Neuronal stem cell (in vitro differentiated cells): ENCODE data around the gene GTF3C1.

Experiments used
- DNase-seq: peaks from one replicate; pipeline ENCODE4 v3.0.0-alpha.2; 2013; ENCODE audit warnings: low spot score
- H2AFZ ChIP-seq: one replicate; pipeline ENCODE4 v1.6.1; 2013; ENCODE audit warnings: mild to moderate bottlenecking, low read length, inconsistent platforms
- H2AK5ac ChIP-seq: 2 replicates; pipeline ENCODE4 v1.6.1; 2013; ENCODE audit warnings: low read depth, mild to moderate bottlenecking, inconsistent platforms, low read length, moderate library complexity, mixed read lengths
- H2BK120ac ChIP-seq: 2 replicates; pipeline ENCODE4 v1.6.1; 2013; ENCODE audit warnings: low read depth, mild to moderate bottlenecking, inconsistent platforms, low read length, moderate library complexity, mixed read lengths
- H2BK12ac ChIP-seq: one replicate; pipeline ENCODE4 v1.6.1; 2013; ENCODE audit warnings: low read length, inconsistent platforms
- H2BK15ac ChIP-seq: 2 replicates; pipeline ENCODE4 v1.6.1; 2013; ENCODE audit warnings: mild to moderate bottlenecking, low read length, inconsistent platforms, mixed read lengths
- H2BK5ac ChIP-seq: one replicate; pipeline ENCODE4 v1.6.1; 2013; ENCODE audit warnings: inconsistent platforms, mild to moderate bottlenecking, low read length, moderate library complexity
- H3K14ac ChIP-seq: one replicate; pipeline ENCODE4 v1.6.1; 2013; ENCODE audit warnings: low read length, inconsistent platforms
- H3K18ac ChIP-seq: 2 replicates; pipeline ENCODE4 v1.6.1; 2013; ENCODE audit warnings: low read length, inconsistent platforms
- H3K23ac ChIP-seq: 2 replicates; pipeline ENCODE4 v1.6.1; 2013; ENCODE audit warnings: low read depth, mild to moderate bottlenecking, mixed read lengths, low read length, inconsistent platforms; ENCODE audit not compliant: poor library complexity
- H3K27ac ChIP-seq: replicated peaks from 3 replicates; pipeline ENCODE4 v1.5.1; 2013; ENCODE audit warnings: low read length, inconsistent platforms
- H3K27me3 ChIP-seq, 3 experiments: 2 replicates each; pipeline ENCODE4 v1.6.1; 2013; ENCODE audit warnings: low read length in 3 of 3, mild to moderate bottlenecking in 2 of 3, inconsistent platforms in 1 of 3, low read depth in 1 of 3, mixed read lengths in 1 of 3, moderate library complexity in 1 of 3; ENCODE audit not compliant: control insufficient read depth in 3 of 3, insufficient read depth in 3 of 3
- H3K36me3 ChIP-seq, 2 donors: replicated peaks in 1 of 2; 2 replicates each; pipeline ENCODE4 v1.6.1; 2013; ENCODE audit warnings: low read length in 2 of 2; ENCODE audit not compliant: control insufficient read depth in 2 of 2, insufficient read depth in 2 of 2
- H3K4ac ChIP-seq: 2 replicates; pipeline ENCODE4 v1.6.1; 2013; ENCODE audit warnings: inconsistent platforms, mild to moderate bottlenecking, low read length, moderate library complexity
- H3K4me1 ChIP-seq, 2 donors: 1 replicate in 1 of 2; 2 replicates in 1 of 2; pipeline ENCODE4 v1.6.1; 2013; ENCODE audit warnings: low read length in 2 of 2, low read depth in 1 of 2; ENCODE audit not compliant: control insufficient read depth in 2 of 2, insufficient read depth in 1 of 2
- H3K4me2 ChIP-seq: one replicate; pipeline ENCODE4 v1.6.1; 2013; ENCODE audit warnings: mild to moderate bottlenecking, low read length, inconsistent platforms; ENCODE audit not compliant: insufficient read depth, poor library complexity, severe bottlenecking
- H3K4me3 ChIP-seq, 2 donors: 2 replicates each; pipeline ENCODE4 v1.5.1; 2013; ENCODE audit warnings: low read length in 2 of 2, mild to moderate bottlenecking in 2 of 2, inconsistent platforms in 1 of 2, moderate library complexity in 1 of 2
- H3K79me1 ChIP-seq: one replicate; pipeline ENCODE4 v1.6.1; 2013; ENCODE audit warnings: low read depth, mild to moderate bottlenecking, inconsistent platforms, low read length, moderate library complexity
- H3K9ac ChIP-seq: one replicate; pipeline ENCODE4 v1.6.1; 2013; ENCODE audit warnings: mild to moderate bottlenecking, low read depth, low read length, inconsistent platforms; ENCODE audit not compliant: poor library complexity
- H3K9me3 ChIP-seq, 2 donors: replicated peaks in 1 of 2; 2 replicates each; pipeline versions ENCODE3 to v1.6.1; 2013; ENCODE audit warnings: low read length in 2 of 2, mild to moderate bottlenecking in 2 of 2, inconsistent platforms in 1 of 2, low read depth in 1 of 2, mixed read lengths in 1 of 2, moderate library complexity in 1 of 2; ENCODE audit not compliant: control insufficient read depth in 2 of 2, insufficient read depth in 1 of 2
- H4K8ac ChIP-seq: one replicate; pipeline ENCODE4 v1.6.1; 2013; ENCODE audit warnings: low read depth, mild to moderate bottlenecking, inconsistent platforms, low read length, moderate library complexity
- H4K91ac ChIP-seq: one replicate; pipeline ENCODE4 v1.6.1; 2013; ENCODE audit warnings: low read length, low read depth, mild to moderate bottlenecking, inconsistent platforms; ENCODE audit not compliant: poor library complexity
- WGBS, 2 donors: extraction: QIAGEN DNeasy Blood & Tissue Kit; methylation state at CpG; one replicate each; pipeline ENCODE4 v1.1.7; 2013; ENCODE audit warnings: missing lambda C conversion rate in 2 of 2, mixed read lengths in 1 of 2; ENCODE audit not compliant: insufficient read length in 2 of 2, insufficient replicate concordance in 1 of 2; ENCODE audit errors: extremely low coverage in 2 of 2; 5-methylcytosine and 5-hydroxymethylcytosine counted together

The GTF3C1 gene

GRCh38 chr16:27462846-27463682, 86.6 kb downstream of the GTF3C1 start:
- peaks cover 64 to 95% of the 10 kb centered on the region in 2 donors for H3K36me3 ChIP-seq
- H3K23ac ChIP-seq, result no peak overlapping the region
- H3K4me1 ChIP-seq, result no peaks in the 10 kb centered on the region
- H2BK5ac ChIP-seq, result no peak overlapping the region
- no CpG with 5 or more reads among the region's 24 CpGs for WGBS, 2 donors
- no peaks in the 10 kb centered on the region for H3K27me3 ChIP-seq
- no peak overlapping the region for H2BK12ac ChIP-seq
- H3K79me1 ChIP-seq, result no peaks in the 10 kb centered on the region
- no peak overlapping the region for H3K4ac ChIP-seq
- H3K14ac ChIP-seq, result no peak overlapping the region
- no peak for DNase-seq
- H2BK15ac ChIP-seq, result no peak overlapping the region
- H4K91ac ChIP-seq, result no peak overlapping the region
- H4K8ac ChIP-seq, result no peak overlapping the region
- H3K4me2 ChIP-seq, result no peak overlapping the region
- H2BK120ac ChIP-seq, result no peak overlapping the region
- H3K4me3 ChIP-seq, result no peak overlapping the region
- no peak overlapping the region for H3K18ac ChIP-seq
- H2AFZ ChIP-seq, result no peak overlapping the region
- no peak overlapping the region for H2AK5ac ChIP-seq
- no peaks in the 10 kb centered on the region for H3K9me3 ChIP-seq
- no peak overlapping the region for H3K27ac ChIP-seq
- H3K9ac ChIP-seq, result peak overlapping the region; percentile 60

GRCh38 chr16:27462200-27462845, 87.4 kb downstream of the GTF3C1 start:
- H3K9me3 ChIP-seq, result no peaks in the 10 kb centered on the region
- H3K18ac ChIP-seq, result no peak overlapping the region
- peak overlapping the region; percentile 60 for H3K9ac ChIP-seq
- H2BK120ac ChIP-seq, result no peak overlapping the region
- no peak for DNase-seq
- no peak overlapping the region for H3K27ac ChIP-seq
- H3K79me1 ChIP-seq, result no peaks in the 10 kb centered on the region
- peaks cover 57 to 88% of the 10 kb centered on the region in 2 donors for H3K36me3 ChIP-seq
- H3K27me3 ChIP-seq, result no peaks in the 10 kb centered on the region
- no peak overlapping the region for H4K91ac ChIP-seq
- H3K23ac ChIP-seq, result peak overlapping the region; percentile 73
- no peak overlapping the region for H4K8ac ChIP-seq
- H2BK12ac ChIP-seq, result no peak overlapping the region
- WGBS, 2 donors, result no CpG with 5 or more reads among the region's 18 CpGs
- H2AK5ac ChIP-seq, result no peak overlapping the region
- H3K14ac ChIP-seq, result peak overlapping the region; percentile 82
- H3K4me1 ChIP-seq, result no peaks in the 10 kb centered on the region
- H2BK5ac ChIP-seq, result no peak overlapping the region
- no peak overlapping the region for H3K4me2 ChIP-seq
- no peak overlapping the region for H3K4ac ChIP-seq
- no peak overlapping the region for H2BK15ac ChIP-seq
- no peak overlapping the region for H3K4me3 ChIP-seq
- no peak overlapping the region for H2AFZ ChIP-seq

- Histone ChIP-seq H4K91ac (no peak overlapping the region), H3K36me3 (peaks cover 51 to 81% of the 10 kb centered on the region in 2 donors), H2BK12ac (no peak overlapping the region), H2BK15ac (no peak overlapping the region), H3K4me3 (peak overlapping the region in 1 of 2 donors; percentile 16), H3K23ac (peak overlapping the region; percentile 73), H3K4me1 (no peaks in the 10 kb centered on the region), H2AFZ (no peak overlapping the region), H2AK5ac (no peak overlapping the region), H3K18ac (no peak overlapping the region), H3K4me2 (no peak overlapping the region), H4K8ac (no peak overlapping the region), H2BK120ac (no peak overlapping the region), H3K4ac (no peak overlapping the region), H2BK5ac (no peak overlapping the region), H3K27me3 (no peaks in the 10 kb centered on the region), H3K14ac (peak overlapping the region; percentile 82), H3K9ac (no peak overlapping the region), H3K79me1 (no peaks in the 10 kb centered on the region), H3K9me3 (no peaks in the 10 kb centered on the region), H3K27ac (no peak overlapping the region)
- no CpG with 5 or more reads among the region's 16 CpGs for WGBS, 2 donors
- DNase-seq, result no peak
Observed at GRCh38 chr16:27461483-27462171, 88.1 kb downstream of the GTF3C1 start.
